GM23338 (cell line): ENCODE results near the gene RARG. TPM values are rescaled to one million over a fixed set of nuclear protein-coding genes. Genes with fewer than 3 reads are reported as not detected.

Experiments used
- ATAC-seq: fragments of 200-7000 bp; cut with Tn5 transposase; 3 replicates; pipeline ENCODE4 v1.9.1; 2020
- DNase-seq: peaks from one replicate; pipeline ENCODE4 v3.0.0-alpha.2; 2015; ENCODE audit warnings: low spot score
- H2AFZ ChIP-seq: fragments of 200-600 bp; sonication (generic); 2 replicates; pipeline ENCODE4 v1.8.0; 2016; ENCODE audit warnings: antibody characterized with exemption, mild to moderate bottlenecking, moderate library complexity
- H3F3A ChIP-seq: fragments of 200-600 bp; sonication (generic); replicated peaks from 2 replicates; pipeline ENCODE4 v1.8.0; 2017; ENCODE audit warnings: antibody characterized with exemption, mixed run types, low read depth
- H3K27ac ChIP-seq: fragments of 200-600 bp; sonication (generic); 2 replicates; pipeline ENCODE4 v1.6.1; 2016; ENCODE audit warnings: low read depth
- H3K27me3 ChIP-seq: fragments of 200-600 bp; sonication (generic); 2 replicates; pipeline ENCODE4 v1.8.0; 2016; ENCODE audit warnings: mild to moderate bottlenecking, mixed run types, moderate library complexity; ENCODE audit not compliant: insufficient read depth
- H3K36me3 ChIP-seq: fragments of 200-600 bp; sonication (generic); 2 replicates; pipeline ENCODE4 v1.8.0; 2016; ENCODE audit warnings: mild to moderate bottlenecking; ENCODE audit not compliant: insufficient read depth
- H3K4me1 ChIP-seq: fragments of 200-600 bp; sonication (generic); 2 replicates; pipeline ENCODE4 v1.8.0; 2016; ENCODE audit warnings: mild to moderate bottlenecking, moderate library complexity; ENCODE audit not compliant: insufficient read depth
- H3K4me2 ChIP-seq: fragments of 200-600 bp; sonication (generic); 2 replicates; pipeline ENCODE4 v1.7.1; 2017; ENCODE audit warnings: mixed run types
- H3K4me3 ChIP-seq: fragments of 200-600 bp; sonication (generic); 2 replicates; pipeline ENCODE4 v1.6.1; 2016; ENCODE audit warnings: mixed run types
- H3K79me2 ChIP-seq: fragments of 200-600 bp; sonication (generic); replicated peaks from 2 replicates; pipeline ENCODE4 v1.8.0; 2017; ENCODE audit warnings: mild to moderate bottlenecking; ENCODE audit not compliant: insufficient read depth
- H3K9me2 ChIP-seq: fragments of 200-600 bp; sonication (generic); 2 replicates; pipeline ENCODE4 v1.8.0; 2017; ENCODE audit not compliant: insufficient read depth
- H4K20me1 ChIP-seq: fragments of 200-600 bp; sonication (generic); replicated peaks from 2 replicates; pipeline ENCODE4 v1.8.0; 2017; ENCODE audit warnings: mild to moderate bottlenecking; ENCODE audit not compliant: insufficient read depth
- H3K27ac Mint-ChIP-seq: 2 replicates; pipeline ENCODE4 v1.8.0; 2020; ENCODE audit warnings: inconsistent platforms, mild to moderate bottlenecking, moderate library complexity, mixed read lengths
- H3K27me3 Mint-ChIP-seq: 3 replicates; pipeline ENCODE4 v1.8.0; 2022; ENCODE audit warnings: low read depth, mild to moderate bottlenecking, moderate library complexity, mixed read lengths, inconsistent platforms; ENCODE audit not compliant: insufficient read depth, poor library complexity
- H3K36me3 Mint-ChIP-seq: 3 replicates; pipeline ENCODE4 v1.8.0; 2021; ENCODE audit warnings: low read depth, mild to moderate bottlenecking, inconsistent platforms, moderate library complexity, mixed read lengths
- H3K4me1 Mint-ChIP-seq: 3 replicates; pipeline ENCODE4 v1.8.0; 2020; ENCODE audit warnings: mild to moderate bottlenecking, inconsistent platforms, mixed read lengths
- H3K4me3 Mint-ChIP-seq: 3 replicates; pipeline ENCODE4 v1.8.0; 2021; ENCODE audit warnings: moderate library complexity, mild to moderate bottlenecking, inconsistent platforms, mixed read lengths
- H3K9me3 Mint-ChIP-seq: 3 replicates; pipeline ENCODE4 v1.8.0; 2020; ENCODE audit warnings: moderate library complexity, mild to moderate bottlenecking, inconsistent platforms, mixed read lengths
- CREB1 ChIP-seq: fragments of 250-450 bp; sonication (Bioruptor Pico); IDR thresholded peaks from 2 replicates; pipeline ENCODE4 v1.5.0; 2020; ENCODE audit warnings: low read depth, mild to moderate bottlenecking, moderate library complexity
- EZH2phosphoT487 ChIP-seq: fragments of 200-600 bp; sonication (generic); IDR thresholded peaks from one replicate; pipeline ENCODE4 v1.8.1; 2018; ENCODE audit warnings: antibody characterized with exemption; ENCODE audit not compliant: unreplicated experiment
- NANOG ChIP-seq: IDR thresholded peaks from 2 replicates; pipeline ENCODE4 v1.6.1; 2016; ENCODE audit warnings: antibody characterized with exemption, borderline replicate concordance
- POLR2AphosphoS5 ChIP-seq: IDR thresholded peaks from 2 replicates; pipeline ENCODE4 v1.6.1; 2016; ENCODE audit warnings: antibody characterized with exemption, low read depth
- STAT1 ChIP-seq: IDR thresholded peaks from one replicate; pipeline ENCODE4 v1.6.1; 2016; ENCODE audit warnings: antibody characterized with exemption; ENCODE audit not compliant: unreplicated experiment
- ZNF114 ChIP-seq: fragments of 250-450 bp; sonication (Bioruptor Pico); IDR thresholded peaks from 2 replicates; pipeline ENCODE4 v1.5.0; 2020; ENCODE audit warnings: mild to moderate bottlenecking, moderate library complexity
- ZNF331 ChIP-seq: fragments of 250-450 bp; sonication (Bioruptor Pico); IDR thresholded peaks from 2 replicates; pipeline ENCODE4 v1.5.0; 2020; ENCODE audit warnings: low read depth, mild to moderate bottlenecking, moderate library complexity
- polyA plus RNA-seq: library from polyadenylated mRNA; unstranded; fragments of >200 nt; fragmentation: Nextera tagmentation; extraction: Ambion mirVana; gene quantifications from 2 replicates; pipeline ENCODE4 v1.2.1, GENCODE V29; 2016
- total RNA-seq: library from RNA; depleted of rRNA; stranded (reverse); fragments of >200 nt; shearing (Covaris generic); gene quantifications from 2 replicates; pipeline ENCODE4 v1.2.3, GENCODE V29; 2014
- TF ChIP-seq, protein P1 (sequence below): fragments of 250-450 bp; sonication (Bioruptor Pico); IDR thresholded peaks from 2 replicates; pipeline ENCODE4 v1.5.0; 2020; ENCODE audit warnings: mild to moderate bottlenecking, moderate library complexity
- TF ChIP-seq, protein P2 (sequence below), 2 experiments: fragments of 200-600 bp in 1 of 2; sonication (generic) in 1 of 2; conservative IDR thresholded peaks; 2 replicates each; pipeline versions ENCODE4 v1.5.1 to v1.6.1; 2016 to 2017; ENCODE audit warnings: antibody characterized with exemption in 2 of 2, low read depth in 2 of 2, mild to moderate bottlenecking in 2 of 2, moderate library complexity in 1 of 2
- TF ChIP-seq, protein P3 (sequence below): IDR thresholded peaks from one replicate; pipeline ENCODE4 v1.6.1; 2018; ENCODE audit warnings: antibody characterized with exemption; ENCODE audit not compliant: unreplicated experiment
- TF ChIP-seq, protein P4 (sequence below): IDR thresholded peaks from 2 replicates; pipeline ENCODE4 v1.6.1; 2016; ENCODE audit warnings: antibody characterized with exemption

The RARG gene
- total and polyA plus RNA-seq, 2 experiments from 2014 or later: 18.5 to 50.2 TPM

DNA sequence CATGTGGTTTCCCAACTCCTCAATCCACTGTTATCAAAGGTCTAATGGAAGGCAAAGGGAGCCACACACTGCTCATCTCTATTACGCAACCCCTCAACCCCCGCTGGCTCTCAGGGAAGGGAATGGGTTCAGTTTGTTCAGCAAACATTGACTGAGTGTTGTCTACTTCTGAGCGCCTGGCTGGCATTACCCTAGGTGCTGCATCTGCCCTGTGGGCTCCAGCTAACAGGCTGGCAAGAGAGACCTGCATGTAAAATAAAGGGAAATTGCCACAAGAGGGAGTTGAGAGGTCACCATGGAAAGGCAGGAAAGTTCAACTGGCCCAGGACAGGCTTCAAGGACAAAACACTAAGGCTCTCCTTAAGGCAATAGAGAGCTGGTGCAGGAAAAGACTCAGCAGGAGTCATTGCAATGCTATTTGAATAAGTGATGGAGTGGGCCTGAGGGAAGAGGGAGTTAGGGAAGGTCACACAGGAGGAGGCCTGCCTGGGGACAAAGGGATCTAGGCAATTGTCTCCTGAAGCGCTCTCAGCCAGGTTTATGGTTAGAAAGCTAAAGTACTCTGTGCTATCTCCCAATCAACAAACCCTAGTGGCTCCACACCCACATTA lies 57.0 kb downstream of the RARG start:
- no peaks in the 10 kb centered on the region for H3K9me3 Mint-ChIP-seq
- no peaks in the 10 kb centered on the region for H3K36me3 ChIP-seq
- H3K9me2 ChIP-seq: no peaks in the 10 kb centered on the region
- peaks cover 2% of the 10 kb centered on the region; the same call in 1 of the 3 replicates for H3K36me3 Mint-ChIP-seq
- no peaks in the 10 kb centered on the region for H3K79me2 ChIP-seq
- peaks cover 91% of the 10 kb centered on the region for H3K27me3 Mint-ChIP-seq
- peaks cover 5% of the 10 kb centered on the region for H3F3A ChIP-seq
- H3K4me1 ChIP-seq: peaks cover 16% of the 10 kb centered on the region
- H3K27me3 ChIP-seq: peaks cover 96% of the 10 kb centered on the region
- peaks cover 14% of the 10 kb centered on the region for H4K20me1 ChIP-seq
- no peak overlapping the region for H2AFZ ChIP-seq
- H3K4me1 Mint-ChIP-seq: peaks cover 30% of the 10 kb centered on the region
- H3K27ac Mint-ChIP-seq: no peak overlapping the region
- H3K27ac ChIP-seq: no peak overlapping the region
- ATAC-seq (peak; percentile 96), DNase-seq (peak; percentile 95)
- H3K4me2 ChIP-seq: no peak overlapping the region
- H3K4me3 ChIP-seq: no peak overlapping the region
- H3K4me3 Mint-ChIP-seq: 0 out of 3 replicates have a peak overlapping the region, but pooled peaks have one; percentile 1
- TF ChIP-seq, protein P1, sequence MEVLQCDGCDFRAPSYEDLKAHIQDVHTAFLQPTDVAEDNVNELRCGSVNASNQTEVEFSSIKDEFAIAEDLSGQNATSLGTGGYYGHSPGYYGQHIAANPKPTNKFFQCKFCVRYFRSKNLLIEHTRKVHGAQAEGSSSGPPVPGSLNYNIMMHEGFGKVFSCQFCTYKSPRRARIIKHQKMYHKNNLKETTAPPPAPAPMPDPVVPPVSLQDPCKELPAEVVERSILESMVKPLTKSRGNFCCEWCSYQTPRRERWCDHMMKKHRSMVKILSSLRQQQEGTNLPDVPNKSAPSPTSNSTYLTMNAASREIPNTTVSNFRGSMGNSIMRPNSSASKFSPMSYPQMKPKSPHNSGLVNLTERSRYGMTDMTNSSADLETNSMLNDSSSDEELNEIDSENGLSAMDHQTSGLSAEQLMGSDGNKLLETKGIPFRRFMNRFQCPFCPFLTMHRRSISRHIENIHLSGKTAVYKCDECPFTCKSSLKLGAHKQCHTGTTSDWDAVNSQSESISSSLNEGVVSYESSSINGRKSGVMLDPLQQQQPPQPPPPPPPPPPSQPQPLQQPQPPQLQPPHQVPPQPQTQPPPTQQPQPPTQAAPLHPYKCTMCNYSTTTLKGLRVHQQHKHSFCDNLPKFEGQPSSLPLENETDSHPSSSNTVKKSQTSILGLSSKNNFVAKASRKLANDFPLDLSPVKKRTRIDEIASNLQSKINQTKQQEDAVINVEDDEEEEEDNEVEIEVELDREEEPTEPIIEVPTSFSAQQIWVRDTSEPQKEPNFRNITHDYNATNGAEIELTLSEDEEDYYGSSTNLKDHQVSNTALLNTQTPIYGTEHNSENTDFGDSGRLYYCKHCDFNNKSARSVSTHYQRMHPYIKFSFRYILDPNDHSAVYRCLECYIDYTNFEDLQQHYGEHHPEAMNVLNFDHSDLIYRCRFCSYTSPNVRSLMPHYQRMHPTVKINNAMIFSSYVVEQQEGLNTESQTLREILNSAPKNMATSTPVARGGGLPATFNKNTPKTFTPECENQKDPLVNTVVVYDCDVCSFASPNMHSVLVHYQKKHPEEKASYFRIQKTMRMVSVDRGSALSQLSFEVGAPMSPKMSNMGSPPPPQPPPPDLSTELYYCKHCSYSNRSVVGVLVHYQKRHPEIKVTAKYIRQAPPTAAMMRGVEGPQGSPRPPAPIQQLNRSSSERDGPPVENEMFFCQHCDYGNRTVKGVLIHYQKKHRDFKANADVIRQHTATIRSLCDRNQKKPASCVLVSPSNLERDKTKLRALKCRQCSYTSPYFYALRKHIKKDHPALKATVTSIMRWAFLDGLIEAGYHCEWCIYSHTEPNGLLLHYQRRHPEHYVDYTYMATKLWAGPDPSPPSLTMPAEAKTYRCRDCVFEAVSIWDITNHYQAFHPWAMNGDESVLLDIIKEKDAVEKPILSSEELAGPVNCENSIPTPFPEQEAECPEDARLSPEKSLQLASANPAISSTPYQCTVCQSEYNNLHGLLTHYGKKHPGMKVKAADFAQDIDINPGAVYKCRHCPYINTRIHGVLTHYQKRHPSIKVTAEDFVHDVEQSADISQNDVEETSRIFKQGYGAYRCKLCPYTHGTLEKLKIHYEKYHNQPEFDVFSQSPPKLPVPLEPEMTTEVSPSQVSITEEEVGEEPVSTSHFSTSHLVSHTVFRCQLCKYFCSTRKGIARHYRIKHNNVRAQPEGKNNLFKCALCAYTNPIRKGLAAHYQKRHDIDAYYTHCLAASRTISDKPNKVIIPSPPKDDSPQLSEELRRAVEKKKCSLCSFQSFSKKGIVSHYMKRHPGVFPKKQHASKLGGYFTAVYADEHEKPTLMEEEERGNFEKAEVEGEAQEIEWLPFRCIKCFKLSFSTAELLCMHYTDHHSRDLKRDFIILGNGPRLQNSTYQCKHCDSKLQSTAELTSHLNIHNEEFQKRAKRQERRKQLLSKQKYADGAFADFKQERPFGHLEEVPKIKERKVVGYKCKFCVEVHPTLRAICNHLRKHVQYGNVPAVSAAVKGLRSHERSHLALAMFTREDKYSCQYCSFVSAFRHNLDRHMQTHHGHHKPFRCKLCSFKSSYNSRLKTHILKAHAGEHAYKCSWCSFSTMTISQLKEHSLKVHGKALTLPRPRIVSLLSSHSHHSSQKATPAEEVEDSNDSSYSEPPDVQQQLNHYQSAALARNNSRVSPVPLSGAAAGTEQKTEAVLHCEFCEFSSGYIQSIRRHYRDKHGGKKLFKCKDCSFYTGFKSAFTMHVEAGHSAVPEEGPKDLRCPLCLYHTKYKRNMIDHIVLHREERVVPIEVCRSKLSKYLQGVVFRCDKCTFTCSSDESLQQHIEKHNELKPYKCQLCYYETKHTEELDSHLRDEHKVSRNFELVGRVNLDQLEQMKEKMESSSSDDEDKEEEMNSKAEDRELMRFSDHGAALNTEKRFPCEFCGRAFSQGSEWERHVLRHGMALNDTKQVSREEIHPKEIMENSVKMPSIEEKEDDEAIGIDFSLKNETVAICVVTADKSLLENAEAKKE: no peak; the same call in 1 of the 2 replicates
- no peak for TF ChIP-seq EZH2phosphoT487
- TF ChIP-seq, protein P2, sequence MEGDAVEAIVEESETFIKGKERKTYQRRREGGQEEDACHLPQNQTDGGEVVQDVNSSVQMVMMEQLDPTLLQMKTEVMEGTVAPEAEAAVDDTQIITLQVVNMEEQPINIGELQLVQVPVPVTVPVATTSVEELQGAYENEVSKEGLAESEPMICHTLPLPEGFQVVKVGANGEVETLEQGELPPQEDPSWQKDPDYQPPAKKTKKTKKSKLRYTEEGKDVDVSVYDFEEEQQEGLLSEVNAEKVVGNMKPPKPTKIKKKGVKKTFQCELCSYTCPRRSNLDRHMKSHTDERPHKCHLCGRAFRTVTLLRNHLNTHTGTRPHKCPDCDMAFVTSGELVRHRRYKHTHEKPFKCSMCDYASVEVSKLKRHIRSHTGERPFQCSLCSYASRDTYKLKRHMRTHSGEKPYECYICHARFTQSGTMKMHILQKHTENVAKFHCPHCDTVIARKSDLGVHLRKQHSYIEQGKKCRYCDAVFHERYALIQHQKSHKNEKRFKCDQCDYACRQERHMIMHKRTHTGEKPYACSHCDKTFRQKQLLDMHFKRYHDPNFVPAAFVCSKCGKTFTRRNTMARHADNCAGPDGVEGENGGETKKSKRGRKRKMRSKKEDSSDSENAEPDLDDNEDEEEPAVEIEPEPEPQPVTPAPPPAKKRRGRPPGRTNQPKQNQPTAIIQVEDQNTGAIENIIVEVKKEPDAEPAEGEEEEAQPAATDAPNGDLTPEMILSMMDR (conservative IDR thresholded peaks at IDR 0.05; ENCODE audit: low read depth in 2 of 2): peak; percentile 52 to 69
- no peak for TF ChIP-seq ZNF331
- TF ChIP-seq, protein P3, sequence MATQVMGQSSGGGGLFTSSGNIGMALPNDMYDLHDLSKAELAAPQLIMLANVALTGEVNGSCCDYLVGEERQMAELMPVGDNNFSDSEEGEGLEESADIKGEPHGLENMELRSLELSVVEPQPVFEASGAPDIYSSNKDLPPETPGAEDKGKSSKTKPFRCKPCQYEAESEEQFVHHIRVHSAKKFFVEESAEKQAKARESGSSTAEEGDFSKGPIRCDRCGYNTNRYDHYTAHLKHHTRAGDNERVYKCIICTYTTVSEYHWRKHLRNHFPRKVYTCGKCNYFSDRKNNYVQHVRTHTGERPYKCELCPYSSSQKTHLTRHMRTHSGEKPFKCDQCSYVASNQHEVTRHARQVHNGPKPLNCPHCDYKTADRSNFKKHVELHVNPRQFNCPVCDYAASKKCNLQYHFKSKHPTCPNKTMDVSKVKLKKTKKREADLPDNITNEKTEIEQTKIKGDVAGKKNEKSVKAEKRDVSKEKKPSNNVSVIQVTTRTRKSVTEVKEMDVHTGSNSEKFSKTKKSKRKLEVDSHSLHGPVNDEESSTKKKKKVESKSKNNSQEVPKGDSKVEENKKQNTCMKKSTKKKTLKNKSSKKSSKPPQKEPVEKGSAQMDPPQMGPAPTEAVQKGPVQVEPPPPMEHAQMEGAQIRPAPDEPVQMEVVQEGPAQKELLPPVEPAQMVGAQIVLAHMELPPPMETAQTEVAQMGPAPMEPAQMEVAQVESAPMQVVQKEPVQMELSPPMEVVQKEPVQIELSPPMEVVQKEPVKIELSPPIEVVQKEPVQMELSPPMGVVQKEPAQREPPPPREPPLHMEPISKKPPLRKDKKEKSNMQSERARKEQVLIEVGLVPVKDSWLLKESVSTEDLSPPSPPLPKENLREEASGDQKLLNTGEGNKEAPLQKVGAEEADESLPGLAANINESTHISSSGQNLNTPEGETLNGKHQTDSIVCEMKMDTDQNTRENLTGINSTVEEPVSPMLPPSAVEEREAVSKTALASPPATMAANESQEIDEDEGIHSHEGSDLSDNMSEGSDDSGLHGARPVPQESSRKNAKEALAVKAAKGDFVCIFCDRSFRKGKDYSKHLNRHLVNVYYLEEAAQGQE: no peak
- TF ChIP-seq CREB1 (CRISPR knock-in tag): no peak
- TF ChIP-seq ZNF114 (CRISPR knock-in tag): no peak
- TF ChIP-seq STAT1: no peak
- peak; percentile 87 for TF ChIP-seq NANOG
- TF ChIP-seq, protein P4, sequence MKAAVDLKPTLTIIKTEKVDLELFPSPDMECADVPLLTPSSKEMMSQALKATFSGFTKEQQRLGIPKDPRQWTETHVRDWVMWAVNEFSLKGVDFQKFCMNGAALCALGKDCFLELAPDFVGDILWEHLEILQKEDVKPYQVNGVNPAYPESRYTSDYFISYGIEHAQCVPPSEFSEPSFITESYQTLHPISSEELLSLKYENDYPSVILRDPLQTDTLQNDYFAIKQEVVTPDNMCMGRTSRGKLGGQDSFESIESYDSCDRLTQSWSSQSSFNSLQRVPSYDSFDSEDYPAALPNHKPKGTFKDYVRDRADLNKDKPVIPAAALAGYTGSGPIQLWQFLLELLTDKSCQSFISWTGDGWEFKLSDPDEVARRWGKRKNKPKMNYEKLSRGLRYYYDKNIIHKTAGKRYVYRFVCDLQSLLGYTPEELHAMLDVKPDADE: peak; percentile 77
- peak; percentile 87 for TF ChIP-seq POLR2AphosphoS5
